CD4-positive, alpha-beta T cell treated with Interleukin-17A for 1 hour (primary cell): ENCODE data around the gene CDKN1A.
"Not testable (repeated sequence)": the region's sequence is repeated elsewhere in the genome, so short reads cannot be mapped to it uniquely, and the experiment has no call there.

Experiments
- DNase-seq: peaks from one replicate; pipeline ENCODE4 v3.0.0-alpha.2; 2020

The CDKN1A gene

DNA sequence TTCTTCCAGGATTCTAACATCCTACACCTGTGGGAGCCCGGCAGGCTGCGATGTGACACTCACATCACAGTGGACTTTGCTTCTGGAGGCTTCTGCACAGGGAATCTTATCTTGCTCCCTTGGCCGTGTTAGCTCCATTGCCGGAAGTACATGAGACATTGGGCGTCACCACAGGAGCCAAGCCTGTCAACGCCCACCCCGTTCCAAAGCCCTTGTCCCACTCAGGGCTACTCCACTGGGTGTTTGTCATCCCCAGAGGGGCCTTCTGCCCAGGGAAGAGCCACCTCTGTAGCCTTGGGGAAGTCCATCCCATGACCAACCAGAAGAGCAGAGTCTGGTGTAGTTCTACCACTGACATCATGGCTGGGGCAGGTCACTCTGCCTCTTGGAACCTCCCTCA lies 20.8 kb downstream of the CDKN1A start:
- DNase-seq: no peak

DNA sequence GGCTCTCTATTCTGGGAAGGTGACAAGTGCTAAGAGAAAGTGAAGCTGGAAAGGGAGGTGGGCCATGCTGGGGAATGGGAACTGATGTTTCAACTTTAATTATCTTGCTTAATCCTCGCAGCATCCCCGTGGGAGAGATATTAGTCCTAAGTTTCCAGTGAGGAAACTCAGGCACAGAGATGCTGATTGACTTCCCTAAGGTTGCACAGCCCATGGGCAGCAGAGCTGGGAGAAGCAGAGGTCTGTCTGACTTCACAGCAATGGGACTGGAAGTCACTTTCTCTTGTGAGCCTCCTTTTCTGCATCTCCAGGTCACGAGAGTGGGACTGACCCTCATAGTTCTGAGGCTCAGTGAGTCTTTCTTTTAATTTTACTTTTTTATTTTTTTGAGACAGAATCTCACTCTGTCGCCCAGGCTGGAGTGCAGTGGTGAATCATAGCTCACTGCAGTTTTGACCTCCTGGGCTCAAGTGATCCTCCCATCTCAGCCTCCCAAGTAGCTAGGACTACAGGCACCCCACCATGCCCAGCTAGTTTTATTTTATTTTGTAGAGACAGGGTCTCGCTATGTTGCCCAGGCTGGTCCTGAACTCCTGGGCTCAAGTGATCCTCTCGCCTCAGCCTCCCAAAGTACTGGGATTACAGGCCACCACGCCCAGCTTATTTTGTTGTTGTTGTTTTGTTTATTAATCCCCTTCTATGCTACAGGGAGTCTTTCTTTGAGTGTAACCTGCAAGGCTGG lies 21.7 kb downstream of the CDKN1A start:
- DNase-seq: no peak

DNA sequence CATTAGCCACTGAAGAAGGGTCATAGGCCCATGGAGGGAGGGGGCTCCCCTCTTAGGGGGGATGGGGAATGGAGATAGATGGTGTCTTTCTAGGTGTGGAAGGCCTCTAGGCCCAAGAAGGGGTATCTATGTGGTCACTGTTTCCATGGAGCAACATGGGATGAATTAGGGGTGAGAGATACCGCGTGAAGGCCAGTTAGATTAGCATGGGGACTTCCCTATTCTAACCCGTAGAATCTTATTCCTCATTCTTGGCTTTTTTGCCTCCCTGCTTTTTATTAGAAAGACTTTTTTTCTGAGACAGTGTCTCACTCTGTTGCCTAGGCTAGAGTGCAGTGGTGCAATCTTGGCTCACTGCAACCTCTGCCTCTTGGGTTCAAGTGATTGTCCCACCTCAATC lies 22.3 kb downstream of the CDKN1A start:
- DNase-seq: no peak

DNA sequence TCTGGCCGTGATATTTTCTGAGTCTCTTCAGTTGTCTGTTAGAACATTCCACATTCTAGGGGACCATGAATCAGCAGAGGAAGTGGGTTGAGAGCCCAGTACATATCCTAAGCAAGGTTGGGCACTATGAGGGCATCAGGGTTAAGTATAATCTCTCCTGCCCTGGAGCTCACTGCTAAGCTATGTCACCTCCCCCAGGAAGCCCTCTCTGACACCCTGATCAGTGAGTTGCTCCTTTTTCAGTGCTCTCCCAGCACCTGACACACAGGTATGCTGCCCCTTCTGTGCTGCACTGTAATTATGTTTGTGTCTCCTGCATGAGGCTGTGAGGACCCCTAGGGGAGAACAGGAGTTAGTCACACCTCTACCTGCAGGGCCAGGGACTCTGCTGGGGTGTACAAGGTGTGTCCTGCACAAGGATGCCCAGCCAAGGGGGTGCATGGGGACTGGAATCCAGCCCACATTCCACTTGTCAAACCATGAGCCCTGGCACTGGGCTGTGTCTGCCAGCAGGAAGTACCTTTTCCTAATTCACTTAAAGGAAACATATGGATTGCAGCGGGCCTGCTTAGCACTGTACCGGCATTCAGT lies 23.0 kb downstream of the CDKN1A start:
- no peak for DNase-seq

DNA sequence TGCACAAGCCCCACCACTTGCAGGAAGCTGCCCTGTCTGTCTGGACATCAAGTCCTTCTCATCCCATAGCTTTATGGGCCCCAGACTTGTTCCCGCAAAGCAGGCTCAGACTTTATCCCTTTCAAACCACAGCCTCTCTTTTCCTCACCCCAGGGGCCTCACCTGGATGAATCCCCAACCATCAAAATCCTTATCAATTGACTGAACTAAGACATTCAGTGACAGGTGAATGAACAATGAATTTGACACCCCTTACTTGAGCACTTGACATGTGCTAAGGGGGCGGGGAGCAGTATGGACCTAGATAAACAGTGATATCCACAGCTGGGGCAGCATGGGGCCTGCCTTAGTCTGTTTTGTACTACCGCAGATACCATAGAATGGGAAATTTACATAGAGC lies 24.1 kb downstream of the CDKN1A start:
- DNase-seq: no peak

DNA sequence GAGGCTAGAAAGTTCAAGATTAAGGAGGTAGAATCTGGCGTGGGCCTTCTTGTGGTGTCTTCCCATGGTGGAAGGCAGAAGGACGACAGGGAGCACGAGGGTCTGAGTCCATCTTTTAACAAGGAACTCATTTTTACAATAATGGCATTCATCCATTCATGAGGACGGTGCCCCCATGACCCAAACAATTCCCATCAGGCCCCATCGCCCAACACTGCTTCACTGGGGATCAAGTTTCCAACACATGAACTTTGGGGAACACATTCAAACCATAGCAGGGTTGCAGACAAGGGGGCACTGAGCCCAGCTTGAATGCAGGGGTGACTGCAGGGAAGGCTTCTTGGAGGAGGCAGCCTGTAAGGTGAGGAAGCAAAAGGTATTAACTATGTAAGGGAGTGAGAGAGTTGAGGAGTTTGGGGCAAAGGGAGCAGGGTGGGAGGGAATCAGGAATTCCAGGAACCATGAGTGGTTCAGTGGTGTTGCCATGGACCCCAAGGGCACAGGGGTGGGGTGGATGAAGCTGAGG lies 24.6 kb downstream of the CDKN1A start:
- no peak for DNase-seq

DNA sequence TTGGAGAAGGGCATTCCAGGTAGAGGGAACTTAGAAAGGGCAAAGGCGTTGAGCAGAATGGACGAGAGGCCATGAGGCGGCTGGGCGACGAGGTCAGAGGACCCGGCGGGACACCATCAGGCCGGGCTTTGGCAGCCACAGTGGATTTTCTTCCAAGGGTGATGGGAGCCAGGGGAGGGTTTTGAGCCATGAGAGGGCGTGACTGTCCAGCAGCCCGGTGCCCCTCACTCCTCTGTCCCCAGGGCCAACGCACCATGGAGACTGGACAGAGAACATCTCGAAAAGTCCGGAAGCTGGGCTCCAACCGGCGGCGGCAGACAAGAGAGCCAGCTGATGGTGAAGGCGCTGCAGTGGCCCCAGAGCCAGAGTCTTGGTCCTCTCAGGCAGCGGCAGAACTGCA lies 25.5 kb downstream of the CDKN1A start:
- no peak for DNase-seq

DNA sequence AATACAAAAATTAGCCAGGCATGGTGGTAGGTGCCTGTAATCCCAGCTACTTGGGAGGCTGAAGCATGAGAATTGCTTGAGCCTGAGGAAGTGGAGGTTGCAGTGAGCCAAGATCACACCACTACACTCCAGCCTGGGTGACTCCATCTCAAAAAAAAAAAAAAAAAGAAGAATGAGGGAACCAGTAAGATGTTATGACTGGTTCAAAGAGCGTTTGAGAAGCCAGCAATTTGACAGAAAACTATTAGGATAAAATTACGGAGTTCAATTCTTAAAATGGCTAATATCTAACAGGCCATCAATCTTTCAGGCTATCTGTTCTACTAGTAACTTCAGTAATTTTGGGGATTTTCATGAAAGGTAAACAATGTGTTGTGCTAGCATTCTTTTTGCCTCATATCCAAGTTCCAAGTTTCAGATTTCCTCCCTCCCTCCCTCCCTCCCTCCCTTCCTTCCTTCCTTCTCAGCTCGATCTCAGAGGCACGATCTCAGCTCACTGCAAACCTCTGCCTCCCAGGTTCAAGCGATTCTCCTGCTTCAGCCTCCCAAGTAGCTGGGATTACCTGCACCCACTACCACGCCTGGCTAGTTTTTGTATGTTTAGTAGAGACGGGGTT lies 26.6 kb downstream of the CDKN1A start:
- DNase-seq: not testable (repeated sequence)

DNA sequence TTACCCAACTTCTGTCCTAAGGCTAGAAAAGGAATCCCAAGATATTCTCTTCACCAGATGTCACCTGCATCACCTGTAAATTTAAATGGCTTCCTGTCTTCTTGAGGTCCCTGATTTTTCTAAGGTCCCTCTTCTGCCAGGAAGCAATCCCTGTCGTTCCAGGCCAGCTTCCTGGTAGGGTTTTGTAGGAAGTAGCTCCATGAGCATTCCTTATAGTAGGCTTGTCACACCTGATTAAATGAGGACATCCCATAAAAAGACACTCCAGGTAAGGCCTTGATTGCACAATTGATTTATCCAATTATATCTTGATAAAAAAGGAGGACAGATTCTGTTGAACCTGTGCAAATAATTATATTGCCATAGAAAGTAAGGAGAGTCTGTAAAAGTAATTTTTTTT lies 27.8 kb downstream of the CDKN1A start:
- DNase-seq: no peak

DNA sequence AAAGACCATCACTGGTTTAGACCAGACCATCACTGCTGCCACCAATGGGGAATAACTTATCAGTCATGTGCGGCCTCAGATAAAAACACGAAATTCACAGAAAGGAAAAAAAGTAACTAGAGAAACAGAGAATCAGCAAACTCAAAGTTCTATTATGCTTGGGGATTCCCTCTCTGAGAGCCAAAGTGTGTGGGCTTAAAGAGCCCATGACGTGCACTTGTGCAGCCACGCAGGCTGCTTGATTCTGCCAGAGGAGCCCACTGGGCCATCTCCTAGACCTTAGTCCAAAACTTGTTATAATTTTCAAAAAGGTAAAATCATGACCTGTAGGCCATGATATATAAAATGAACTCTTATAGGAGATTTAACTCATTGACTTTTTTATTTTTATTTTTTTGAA lies 34.3 kb downstream of the CDKN1A start:
- DNase-seq: no peak

DNA sequence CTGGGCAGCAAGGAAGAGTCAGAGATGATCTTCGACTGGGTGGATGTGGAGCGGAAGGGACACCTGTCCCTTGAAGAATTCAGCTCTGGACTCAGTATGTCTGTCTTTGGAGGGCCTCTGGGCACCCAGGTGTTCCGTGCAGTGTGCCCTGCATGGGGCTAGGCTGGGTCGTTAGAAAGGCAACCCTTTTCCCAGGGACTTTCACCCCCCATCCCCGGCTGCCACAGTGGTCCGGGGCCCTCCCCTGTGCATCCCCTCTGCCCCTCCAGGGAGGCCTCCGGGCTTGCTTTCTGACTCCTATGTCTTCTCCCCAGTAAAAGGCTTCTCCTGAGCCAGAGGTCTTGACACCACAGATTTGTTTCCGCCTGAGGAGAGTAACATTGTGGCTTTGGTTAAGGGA lies 35.3 kb downstream of the CDKN1A start:
- DNase-seq: no peak

DNA sequence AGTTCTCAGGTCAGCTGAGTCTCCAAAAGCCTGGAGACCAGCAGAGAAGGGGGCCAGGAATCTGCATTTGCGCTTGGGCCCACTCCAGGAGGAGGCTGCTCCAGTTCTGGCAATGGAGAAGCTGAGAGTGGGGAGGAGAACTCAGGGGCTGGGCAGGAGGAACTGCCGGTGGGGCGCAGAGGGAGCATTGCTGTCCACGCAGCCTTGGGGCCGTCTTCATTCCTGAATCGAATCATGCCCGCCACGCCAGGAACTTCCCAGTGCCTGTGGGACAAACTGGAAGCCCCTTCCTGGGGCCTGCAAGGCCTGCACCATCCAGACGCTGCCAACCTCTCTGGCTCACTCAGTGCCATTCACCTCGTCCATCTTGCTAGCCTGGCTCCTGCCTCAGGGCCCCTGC lies 36.0 kb downstream of the CDKN1A start:
- no peak for DNase-seq

DNA sequence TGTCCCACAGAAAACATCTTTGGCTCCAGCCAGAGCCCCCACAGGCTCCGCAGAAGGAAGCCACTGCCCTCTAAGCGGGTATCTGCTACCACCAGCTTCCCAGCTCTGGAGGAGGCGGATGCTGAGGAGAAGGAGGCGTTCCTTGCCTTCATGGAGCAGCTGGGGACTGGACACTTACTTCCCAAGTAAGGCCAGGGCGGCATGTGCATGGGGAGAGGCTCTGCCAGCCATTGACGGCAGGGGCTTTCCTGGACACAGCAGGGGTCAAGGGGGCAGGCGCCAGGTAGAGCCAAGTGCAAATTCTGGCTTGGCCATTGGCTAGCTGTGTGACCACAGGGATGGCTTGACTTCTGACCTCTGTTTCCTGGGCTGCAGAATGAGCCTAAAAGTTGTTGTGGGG lies 37.0 kb downstream of the CDKN1A start:
- no peak for DNase-seq

DNA sequence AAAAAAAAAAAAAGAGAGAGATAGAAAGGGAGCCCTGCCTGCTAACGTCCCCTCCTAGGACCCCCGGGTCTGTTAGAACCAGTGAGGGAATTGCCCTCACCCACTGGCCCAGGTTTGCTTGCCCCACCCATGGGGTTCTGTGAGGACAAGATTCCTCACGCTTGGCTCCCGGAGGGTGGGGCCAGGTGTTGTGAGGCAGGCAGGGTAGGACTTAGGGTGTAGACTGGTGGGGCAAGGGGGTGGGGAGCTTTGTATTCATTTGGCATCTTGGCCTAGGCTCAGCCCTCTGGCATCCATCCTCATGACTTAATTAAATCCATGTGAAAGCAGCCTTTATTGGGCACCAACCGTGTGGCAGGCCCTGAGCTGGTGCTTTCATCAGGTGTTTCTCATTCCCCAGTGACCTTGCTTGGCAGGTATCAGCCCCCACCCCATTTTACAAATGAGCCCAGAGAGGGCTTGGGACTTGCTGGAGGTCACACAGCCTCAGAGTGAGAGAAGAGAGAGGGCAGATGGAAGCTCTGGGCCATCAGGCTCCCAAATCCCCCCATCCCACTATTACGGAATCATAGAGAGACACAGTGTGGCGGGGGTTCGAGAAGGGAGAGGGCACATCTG lies 38.1 kb downstream of the CDKN1A start:
- DNase-seq: no peak

DNA sequence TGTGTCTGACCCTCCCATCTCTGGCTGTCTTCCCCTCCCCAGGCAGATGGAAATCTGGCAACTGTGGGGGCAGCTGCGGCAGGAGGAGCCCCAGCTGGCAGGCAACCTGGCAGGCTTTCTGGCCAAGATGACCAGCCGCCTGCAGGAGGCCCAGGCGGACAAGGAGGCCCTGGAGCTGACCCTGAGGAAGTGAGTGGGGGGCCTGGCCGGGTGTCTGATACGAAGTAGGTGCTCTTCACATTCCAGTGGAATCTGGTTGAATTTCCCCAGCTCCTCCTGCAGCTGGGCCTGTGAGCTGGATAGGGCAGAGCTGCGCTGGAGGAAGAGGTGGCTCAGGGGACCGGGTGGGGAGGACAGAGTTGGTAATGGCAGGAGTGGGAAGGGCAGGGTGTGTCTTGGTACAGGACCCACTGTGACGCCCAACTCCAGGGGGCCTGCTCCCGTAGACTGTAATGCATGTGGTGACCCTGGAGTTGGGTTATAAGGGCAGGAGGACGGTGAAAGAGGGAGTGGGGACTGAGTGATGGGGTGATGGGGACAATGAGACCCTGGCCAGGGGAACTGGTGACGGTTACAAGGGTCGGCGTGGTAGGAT lies 38.8 kb downstream of the CDKN1A start:
- DNase-seq: no peak

DNA sequence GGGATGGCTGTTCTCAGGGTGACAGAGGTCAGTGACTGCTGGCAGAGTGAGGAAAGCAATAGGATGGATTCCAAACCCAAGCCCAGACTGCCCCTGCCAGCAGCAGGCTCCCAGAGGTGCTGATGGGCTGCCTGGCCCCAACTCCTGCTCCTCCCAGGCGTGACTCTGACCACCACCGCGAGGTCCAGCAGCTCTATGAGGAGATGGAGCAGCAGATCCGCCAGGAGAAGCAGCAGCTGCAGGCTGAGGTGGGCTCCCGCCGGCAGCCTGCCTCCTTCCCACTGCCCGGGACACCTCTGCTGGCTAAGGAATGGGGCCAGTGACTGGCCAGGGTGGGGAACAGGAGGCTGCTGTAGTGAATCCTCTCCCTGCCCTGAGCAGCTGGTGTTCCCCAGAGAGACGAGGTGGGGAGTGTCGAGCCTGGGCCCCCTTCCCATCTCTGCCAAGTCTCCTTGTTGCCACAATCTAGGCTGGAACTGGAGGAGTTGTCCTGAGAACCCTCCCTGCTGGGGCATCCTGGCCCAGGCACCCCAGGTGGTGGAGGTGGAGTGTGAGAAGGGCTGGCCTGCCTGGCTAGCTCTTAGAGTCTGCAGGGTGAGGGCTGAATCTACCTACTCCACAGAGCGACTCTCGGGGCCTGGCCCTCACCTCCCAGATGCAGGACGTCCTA lies 39.5 kb downstream of the CDKN1A start:
- no peak for DNase-seq

DNA sequence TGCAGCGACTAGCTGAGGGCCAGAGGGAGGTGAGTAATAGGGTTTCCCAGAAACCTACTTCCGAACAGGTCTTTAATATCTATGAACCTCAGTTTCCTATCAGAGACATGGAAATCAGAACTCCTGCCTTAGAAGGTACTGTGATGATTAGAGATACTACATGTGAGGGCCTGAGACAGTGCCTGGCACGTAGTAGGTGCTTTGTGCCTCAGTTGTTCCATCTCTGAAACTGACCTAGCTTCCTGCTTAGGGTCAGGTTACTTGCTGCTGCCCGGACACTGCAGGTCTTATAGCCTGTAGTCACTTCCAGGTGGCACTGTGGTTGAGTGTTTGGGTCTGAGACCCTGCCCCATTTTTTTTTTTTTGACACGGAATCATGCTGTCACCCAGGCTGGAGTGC lies 40.0 kb downstream of the CDKN1A start:
- no peak for DNase-seq

DNA sequence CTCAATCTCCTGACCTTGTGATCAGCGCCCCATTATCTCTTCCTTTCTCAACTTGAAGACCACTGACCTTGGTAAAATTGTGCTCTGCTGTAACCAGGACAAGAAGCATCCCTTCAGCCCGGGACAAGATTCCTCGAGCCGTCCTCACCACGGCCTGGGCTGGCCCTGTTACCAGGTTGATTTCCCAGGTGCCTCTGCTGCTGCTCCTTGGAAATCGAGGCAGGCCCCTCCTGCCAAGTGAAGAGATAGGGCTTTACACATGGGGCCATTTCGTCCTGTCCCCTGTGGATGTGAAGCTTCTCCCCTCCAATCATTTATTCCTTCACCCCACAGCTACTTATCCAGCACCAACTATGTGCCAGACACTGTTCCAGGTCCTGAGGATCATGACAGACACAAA lies 40.6 kb downstream of the CDKN1A start:
- no peak for DNase-seq

DNA sequence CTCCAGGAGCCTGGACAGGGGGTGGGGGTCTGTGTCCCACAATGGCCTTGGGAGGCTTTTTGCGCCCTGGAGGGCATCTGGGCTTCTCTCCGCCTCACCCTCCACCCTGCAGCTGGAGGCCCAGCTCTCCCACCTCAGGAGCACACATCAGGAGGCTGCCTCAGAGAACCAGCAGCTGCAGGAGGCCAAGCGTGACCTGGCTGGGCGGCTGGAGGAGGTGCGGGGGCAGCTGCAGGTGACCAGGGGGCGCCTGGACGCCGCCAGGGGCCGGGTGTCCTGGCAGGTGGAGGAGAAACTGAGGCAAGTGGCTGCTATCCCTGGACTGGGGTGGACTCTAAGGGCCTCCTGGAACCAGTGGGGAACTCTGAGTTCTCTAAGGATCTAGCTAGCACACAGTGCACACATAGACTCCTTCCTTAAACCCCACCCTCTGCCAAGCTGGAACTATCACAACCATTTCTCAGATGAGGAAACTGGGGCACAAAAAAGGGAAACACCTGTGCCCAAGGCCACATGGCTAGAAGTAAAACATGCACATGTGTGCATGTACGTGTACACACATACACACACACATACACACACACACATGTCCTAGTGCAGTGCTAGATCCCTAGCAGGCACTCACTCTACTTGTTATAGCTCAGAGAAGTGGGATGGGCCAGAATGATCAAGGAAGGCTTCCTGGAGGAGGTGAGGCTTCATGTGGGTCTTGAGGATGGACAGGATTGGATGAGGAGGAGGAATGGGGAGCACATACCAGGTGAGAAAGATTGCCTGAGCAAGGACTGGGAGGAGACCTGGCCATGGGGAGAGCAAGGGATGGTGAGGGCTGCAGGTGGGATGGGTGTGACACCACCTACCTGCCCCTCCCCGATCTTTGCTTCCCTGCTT lies 42.0 kb downstream of the CDKN1A start:
- no peak for DNase-seq

DNA sequence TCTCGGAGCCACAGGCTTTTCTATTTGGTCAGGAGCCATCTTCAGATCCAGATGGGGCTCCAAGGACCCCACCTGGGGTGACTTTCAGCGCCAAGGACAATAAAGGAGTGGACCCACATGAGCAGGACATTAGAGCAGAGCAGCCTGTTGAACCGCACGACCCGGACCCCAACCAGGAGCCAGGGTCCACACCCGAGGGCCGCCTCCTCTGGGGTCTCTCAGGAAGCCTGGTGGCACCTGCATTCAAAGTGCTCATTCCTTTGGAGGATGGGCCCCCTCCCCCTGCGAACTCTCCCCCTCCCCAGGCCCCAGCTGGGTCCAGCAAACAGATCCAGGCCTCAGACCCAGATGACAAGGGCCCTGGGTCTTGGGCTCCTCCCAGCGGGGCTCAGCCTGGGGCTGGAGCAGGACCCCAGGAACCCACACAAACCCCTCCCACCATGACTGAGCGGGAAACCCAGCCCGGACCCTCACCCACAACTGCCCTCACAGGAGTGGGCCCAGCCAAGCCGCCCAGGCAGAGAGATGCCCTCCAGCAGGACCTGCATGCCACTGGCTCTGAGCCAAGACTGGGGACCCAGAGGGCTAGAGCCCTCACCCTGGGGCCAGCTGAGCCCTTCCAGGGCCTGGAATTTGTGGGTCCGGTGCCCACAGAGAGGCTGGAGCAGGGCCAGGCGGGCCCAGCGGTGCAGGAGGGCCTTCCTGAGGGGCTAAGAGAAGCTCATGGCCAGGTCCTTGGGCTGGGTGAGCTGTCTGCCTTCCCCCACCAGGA lies 43.0 kb downstream of the CDKN1A start:
- no peak for DNase-seq

DNA sequence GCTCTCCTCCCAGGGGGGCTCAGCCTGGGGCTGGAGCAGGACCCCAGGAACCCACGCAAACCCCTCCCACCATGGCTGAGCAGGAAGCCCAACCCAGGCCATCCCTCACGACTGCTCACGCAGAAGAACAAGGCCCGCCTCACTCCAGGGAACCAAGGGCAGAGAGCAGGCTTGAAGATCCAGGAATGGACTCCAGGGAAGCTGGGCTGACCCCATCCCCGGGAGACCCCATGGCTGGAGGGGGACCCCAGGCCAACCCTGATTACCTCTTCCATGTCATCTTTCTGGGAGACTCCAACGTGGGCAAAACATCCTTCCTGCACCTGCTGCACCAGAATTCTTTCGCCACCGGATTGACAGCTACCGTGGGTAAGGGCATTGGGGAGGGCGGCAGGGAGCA lies 43.9 kb downstream of the CDKN1A start:
- no peak for DNase-seq
